PC-9 (cell line): ENCODE measurements around the gene AP4S1.

ENCODE experiments used
- EZH2 ChIP-seq: fragments of 200-600 bp; sonication (generic); IDR thresholded peaks from 2 replicates; pipeline ENCODE4 v1.8.0; 2017; ENCODE audit warnings: antibody characterized with exemption, low read depth
- TF ChIP-seq, protein P1 (sequence below): fragments of 200-600 bp; sonication (generic); conservative IDR thresholded peaks from 2 replicates; pipeline ENCODE4 v1.6.1; 2017; ENCODE audit warnings: mixed run types, antibody characterized with exemption, mild to moderate bottlenecking, moderate library complexity

DNA sequence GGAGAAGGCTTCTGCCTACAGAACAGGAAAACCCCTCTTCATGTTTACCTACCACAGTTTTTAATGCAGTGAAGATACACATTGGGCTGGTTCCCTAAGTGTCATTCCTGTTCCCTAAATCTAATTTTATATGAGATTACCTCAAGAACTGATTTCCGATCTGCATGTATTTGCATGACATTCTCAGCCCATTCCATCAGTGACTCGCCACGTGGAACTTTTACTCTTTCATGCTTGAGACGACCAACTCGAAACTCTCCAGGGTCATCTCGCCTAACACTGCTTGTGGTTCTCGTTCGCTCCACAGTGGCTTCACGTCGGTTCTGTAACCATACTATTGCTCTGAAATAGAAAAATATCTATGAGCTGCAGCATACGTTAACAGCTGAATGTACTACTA, 83.8 kb downstream of the AP4S1 start:
- TF ChIP-seq, protein P1, sequence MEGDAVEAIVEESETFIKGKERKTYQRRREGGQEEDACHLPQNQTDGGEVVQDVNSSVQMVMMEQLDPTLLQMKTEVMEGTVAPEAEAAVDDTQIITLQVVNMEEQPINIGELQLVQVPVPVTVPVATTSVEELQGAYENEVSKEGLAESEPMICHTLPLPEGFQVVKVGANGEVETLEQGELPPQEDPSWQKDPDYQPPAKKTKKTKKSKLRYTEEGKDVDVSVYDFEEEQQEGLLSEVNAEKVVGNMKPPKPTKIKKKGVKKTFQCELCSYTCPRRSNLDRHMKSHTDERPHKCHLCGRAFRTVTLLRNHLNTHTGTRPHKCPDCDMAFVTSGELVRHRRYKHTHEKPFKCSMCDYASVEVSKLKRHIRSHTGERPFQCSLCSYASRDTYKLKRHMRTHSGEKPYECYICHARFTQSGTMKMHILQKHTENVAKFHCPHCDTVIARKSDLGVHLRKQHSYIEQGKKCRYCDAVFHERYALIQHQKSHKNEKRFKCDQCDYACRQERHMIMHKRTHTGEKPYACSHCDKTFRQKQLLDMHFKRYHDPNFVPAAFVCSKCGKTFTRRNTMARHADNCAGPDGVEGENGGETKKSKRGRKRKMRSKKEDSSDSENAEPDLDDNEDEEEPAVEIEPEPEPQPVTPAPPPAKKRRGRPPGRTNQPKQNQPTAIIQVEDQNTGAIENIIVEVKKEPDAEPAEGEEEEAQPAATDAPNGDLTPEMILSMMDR, result no peak
- no peak for TF ChIP-seq EZH2
